Fibroblast of gingiva (primary cell): ENCODE data around the gene CAMKK1.

Source experiments
- DNase-seq: peaks from one replicate; pipeline ENCODE4 v3.0.0-alpha.2; 2011; ENCODE audit warnings: low read depth

Gene CAMKK1

GRCh38 chr17:3893003-3893719 is at the start of gene CAMKK1:
Gene CAMKK1, minus strand, starts transcription at chr17:3893053. Its CDS starts 7,366 bp downstream, at chr17:3885687.
- DNase-seq: peak; percentile 71

- DNase-seq: no peak
Measured at GRCh38 chr17:3940965-3941698, 48.3 kb upstream of the CAMKK1 start.

- no peak for DNase-seq
Measured at GRCh38 chr17:3937359-3937758, 44.5 kb upstream of the CAMKK1 start.

GRCh38 chr17:3935825-3936355 is 43.0 kb upstream of the CAMKK1 start:
- DNase-seq: no peak

DNA sequence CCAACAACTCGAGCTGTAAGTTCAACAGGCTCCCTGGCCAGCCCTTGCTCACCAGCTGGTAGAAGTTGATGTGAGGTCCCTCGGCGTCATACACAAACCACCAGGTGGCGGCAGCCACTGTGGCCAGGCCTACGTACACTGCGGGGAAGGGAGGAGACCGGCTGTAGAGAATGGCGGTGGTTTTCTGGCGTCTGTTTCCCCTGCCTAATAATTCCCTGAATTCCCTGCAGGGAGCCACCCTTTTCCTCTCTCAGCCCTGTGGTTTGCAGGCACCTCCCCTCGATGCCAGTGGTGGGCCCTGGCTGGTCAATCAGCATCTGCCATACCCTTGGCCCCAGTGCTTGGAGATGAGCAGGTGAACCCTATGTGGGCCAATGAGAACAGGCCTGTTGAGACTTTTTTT is 42.3 kb upstream of the CAMKK1 start:
- DNase-seq: peak; percentile 29

DNA sequence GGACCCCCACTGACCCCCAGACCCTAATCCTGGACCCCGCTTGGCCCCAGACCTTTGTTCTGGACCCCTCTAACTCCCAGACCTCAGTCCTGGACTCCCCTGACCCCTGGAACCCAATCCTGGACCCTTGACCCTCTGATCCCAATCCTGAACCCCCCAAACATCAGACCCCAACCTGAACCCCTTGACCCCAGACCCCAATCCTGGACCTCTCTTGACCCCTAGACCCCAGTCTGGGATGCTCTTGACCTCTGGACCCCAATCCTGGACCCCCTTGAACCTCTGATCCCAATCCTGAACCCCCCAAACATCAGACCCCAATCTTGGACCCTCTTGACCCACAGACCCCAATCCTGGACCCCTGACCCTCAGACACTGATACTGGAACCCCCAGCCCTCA is 36.9 kb upstream of the CAMKK1 start:
- DNase-seq: no peak

DNA sequence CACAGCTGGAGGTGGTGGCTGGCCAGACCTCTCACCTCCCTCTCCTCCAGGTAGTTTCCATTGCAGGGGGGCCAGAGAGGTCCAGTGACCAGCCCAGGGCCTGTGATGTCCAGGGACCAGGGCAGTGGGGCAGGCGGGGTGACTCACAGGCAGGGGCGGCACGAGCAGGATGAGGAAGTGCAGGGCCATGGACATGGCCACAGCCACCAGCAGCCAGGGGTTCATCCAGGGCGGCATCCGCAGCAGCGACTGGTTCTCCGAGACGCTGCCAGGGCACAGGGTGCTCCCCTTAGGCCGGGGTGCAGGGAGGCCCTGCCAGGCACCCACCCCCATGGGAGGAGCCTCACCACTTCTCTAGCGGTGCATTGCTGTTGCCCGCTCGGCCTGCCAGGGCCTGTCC is 36.3 kb upstream of the CAMKK1 start:
- no peak for DNase-seq

- DNase-seq: no peak
Measured at GRCh38 chr17:3928406-3928805, 35.6 kb upstream of the CAMKK1 start.

DNA sequence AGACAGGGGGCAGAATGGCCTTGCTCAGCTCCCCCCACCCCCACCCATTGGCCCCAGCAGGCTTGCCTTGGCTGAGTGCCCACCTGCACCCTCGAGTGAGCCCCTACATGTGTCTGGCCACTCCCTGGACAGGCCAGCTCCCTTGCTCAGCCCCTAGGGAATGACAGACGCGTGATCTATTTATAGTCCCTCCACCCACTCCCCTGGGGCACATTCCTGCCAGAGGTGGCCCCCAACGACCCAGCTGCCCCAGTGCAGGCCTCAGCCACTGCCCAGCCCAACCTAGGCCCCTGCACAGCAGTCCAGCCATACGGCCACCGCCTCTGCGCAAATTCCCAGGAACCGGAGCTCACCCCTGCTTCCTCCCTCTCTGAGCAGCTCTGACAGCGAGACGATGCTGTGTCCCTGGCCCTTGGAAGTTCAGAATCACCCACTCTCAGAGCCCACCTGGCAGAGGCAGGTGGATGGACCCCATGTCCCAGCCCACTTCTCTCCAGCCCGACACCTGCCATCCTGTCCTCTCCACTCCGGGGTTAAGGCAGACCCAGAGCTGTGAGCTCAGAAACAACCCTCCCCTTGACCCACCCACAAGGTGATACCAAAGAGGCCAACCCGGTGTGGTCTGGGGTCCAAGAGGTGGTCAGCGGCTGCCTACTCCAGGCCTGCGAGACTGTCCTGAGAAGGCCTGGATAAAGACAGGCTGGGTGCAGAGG is 34.9 kb upstream of the CAMKK1 start:
- no peak for DNase-seq

- DNase-seq: no peak
Measured at GRCh38 chr17:3926860-3927627, 34.2 kb upstream of the CAMKK1 start.

GRCh38 chr17:3925684-3926485 is 33.0 kb upstream of the CAMKK1 start:
- DNase-seq: no peak

DNA sequence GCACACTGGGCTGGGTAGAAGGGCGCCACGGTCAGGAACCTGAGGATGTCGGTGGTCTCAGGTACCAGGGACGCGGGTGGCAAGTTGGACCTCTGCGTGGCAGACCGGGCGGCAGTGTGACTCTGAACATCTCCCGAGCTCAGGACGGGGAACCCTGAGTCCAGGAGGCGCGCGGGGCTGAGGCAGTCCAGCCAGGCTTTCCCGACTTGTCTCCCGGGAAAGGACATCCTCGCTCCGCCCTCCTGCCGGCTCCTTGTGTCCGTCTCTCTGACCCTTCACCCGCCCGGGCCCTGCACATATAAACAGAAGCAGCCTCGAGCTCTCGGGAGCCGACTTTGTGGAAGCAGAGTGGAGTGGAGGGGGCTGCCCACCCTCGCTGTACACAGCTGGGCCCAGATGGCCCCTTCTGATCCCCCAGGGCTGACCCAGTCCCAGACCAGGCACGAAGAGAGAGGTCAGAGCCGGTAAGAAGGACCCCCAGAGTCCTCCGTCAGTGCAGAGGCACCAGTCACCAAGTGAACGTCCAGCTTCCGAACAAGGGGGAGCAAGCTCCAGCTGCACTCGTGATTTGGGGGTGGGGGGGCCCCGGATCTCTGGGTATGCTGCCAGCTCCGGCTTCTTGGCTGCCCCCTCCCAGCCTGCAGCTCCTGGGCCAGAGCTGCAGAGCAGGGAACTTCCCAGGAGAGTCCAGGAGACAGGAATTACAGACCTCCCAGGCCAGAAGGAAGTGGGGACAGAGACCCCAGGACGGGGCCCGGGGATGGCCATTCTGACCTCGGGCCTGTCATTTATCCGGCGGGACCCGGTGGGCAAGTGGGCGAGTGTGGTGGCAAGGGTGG is 31.9 kb upstream of the CAMKK1 start:
- no peak for DNase-seq

DNA sequence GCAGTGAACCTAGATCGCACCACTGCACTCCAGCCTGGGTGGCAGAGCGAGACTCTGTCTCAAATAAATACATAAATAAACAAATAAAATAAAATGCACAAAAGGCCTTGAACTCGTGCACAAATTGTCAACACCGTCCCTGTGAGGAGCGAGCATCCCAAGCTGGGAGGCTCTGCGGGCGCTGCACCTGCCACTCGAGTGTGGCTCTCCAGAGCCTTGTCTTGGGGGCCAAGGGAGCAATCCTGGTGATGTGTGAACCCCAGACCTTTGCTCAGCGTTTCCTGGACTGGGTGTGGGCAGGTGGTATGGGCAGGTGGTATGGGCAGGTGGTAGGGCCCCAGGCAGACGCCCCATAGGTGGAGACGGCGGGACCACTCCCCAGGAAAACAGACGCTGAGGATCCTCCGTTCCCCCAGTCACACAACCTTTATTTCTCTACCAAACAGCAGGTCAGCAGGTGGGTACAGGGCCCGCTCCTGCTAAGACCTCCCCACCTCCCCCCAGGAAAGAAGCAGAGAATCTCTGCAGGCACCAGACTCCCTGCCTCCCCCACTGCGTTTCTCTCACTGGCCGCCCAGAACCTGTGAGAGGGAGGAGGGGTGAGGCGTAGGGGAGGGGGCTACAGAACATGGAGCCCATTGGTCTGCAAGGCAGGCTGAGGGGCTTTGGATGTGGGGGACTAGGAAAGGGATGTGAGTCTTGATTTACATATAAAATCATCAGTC is 30.8 kb upstream of the CAMKK1 start:
- no peak for DNase-seq

DNA sequence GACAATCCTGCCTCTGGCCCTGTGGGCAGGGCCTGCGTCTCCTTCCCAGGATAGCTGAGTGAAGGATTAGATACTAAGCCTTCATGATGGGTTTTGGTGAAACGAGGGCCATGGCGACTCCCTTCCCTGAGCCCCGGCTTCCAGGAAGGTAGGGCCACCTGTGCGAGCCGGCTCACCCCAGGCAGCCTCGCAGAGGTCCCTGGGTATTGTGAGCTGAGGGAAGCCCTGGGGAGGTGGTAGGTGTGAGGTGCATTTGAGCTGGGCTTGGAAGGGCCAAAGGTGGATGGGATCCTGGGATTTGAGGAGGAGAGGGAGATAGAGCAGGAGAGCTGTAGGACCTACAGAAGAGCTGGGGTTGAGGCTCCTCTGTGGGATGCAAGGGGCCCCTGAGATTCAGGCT is 29.9 kb upstream of the CAMKK1 start:
- DNase-seq: no peak

GRCh38 chr17:3921502-3922319 is 28.9 kb upstream of the CAMKK1 start:
- no peak for DNase-seq

DNA sequence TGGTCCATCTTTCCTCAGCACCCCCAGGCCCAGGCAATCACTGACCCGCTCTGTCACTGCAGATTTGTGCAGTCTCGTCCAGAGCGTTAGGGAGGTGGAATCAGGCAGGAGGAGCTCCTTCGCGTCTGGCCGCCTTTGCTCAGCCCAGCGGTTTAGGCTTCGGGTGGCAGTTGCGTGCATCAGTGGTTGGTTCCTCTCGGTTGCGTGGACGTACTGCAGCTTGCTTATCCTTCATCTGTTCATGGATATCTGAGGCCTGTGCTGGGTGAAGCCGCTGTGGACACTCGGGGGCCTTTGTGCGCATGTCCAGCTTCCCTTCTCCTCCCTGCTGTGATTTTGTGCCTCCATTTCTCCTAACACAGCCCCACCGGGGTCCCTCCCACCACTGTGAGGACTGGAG is 28.2 kb upstream of the CAMKK1 start:
- DNase-seq: no peak

GRCh38 chr17:3919123-3919624 is 26.3 kb upstream of the CAMKK1 start:
- no peak for DNase-seq

GRCh38 chr17:3918372-3919122 is 25.7 kb upstream of the CAMKK1 start:
- DNase-seq: no peak
